Panc1 (cell line): ENCODE data around the gene ZNF570. TPM values are rescaled to one million over a fixed set of nuclear protein-coding genes. Genes with fewer than 3 reads are reported as not detected.

Source experiments
- ATAC-seq: fragments of 200-7000 bp; cut with Tn5 transposase; 2 replicates; pipeline ENCODE4 v1.9.1; 2020; ENCODE audit warnings: mild to moderate bottlenecking, moderate library complexity
- BruUV-seq: library from RNA; stranded (reverse); fragments of 400-500 nt; replicated peaks from 2 replicates; lab custom pipeline; 2021; lab: Mats Ljungman, UMichigan
- CTCF ChIA-PET: fragments of 300-600 bp; sonication (Branson Sonifier 250); formaldehyde crosslinking; loops from one replicate; lab custom pipeline; 2022; ENCODE audit warnings: antibody characterized with exemption; lab: Charles Lee
- POLR2A ChIA-PET: fragments of 300-600 bp; sonication (Branson Sonifier 250); formaldehyde crosslinking; loops from one replicate; lab custom pipeline; 2022; ENCODE audit warnings: antibody characterized with exemption; lab: Charles Lee
- DNase-seq: peaks from one replicate; pipeline ENCODE4 v3.0.0-alpha.2; 2010; ENCODE audit warnings: low read depth, low spot score
- H3K27ac ChIP-seq: 2 replicates; pipeline ENCODE4 v1.5.1; 2011; ENCODE audit warnings: mild to moderate bottlenecking, low read length, inconsistent platforms
- H3K27me3 ChIP-seq: fragments of 200-500 bp; sonication (Bioruptor generic); 2 replicates; pipeline ENCODE4 v1.6.0; 2014; ENCODE audit warnings: low read length, inconsistent platforms; ENCODE audit not compliant: control insufficient read depth, insufficient read depth
- H3K36me3 ChIP-seq: fragments of 200-500 bp; sonication (Bioruptor generic); 2 replicates; pipeline ENCODE4 v1.5.1; 2014; ENCODE audit warnings: inconsistent platforms, mild to moderate bottlenecking, low read length, moderate library complexity; ENCODE audit not compliant: control insufficient read depth, insufficient read depth
- H3K4me1 ChIP-seq: 2 replicates; pipeline ENCODE4 v1.5.1; 2011; ENCODE audit warnings: inconsistent platforms, mild to moderate bottlenecking, low read length, moderate library complexity; ENCODE audit not compliant: control insufficient read depth, insufficient read depth
- H3K4me3 ChIP-seq, 2 experiments: 2 replicates each; pipeline ENCODE4 v1.5.1; 2011 to 2012; ENCODE audit warnings: low read depth in 2 of 2, low read length in 2 of 2, mild to moderate bottlenecking in 2 of 2, inconsistent platforms in 1 of 2, moderate library complexity in 1 of 2
- H3K9me3 ChIP-seq: fragments of 200-500 bp; sonication (Bioruptor generic); 2 replicates; pipeline ENCODE4 v1.5.1; 2014; ENCODE audit warnings: low read depth, mild to moderate bottlenecking, inconsistent platforms, low read length, moderate library complexity; ENCODE audit not compliant: control insufficient read depth, insufficient read depth
- POLR2AphosphoS5 ChIP-seq: IDR thresholded peaks from 2 replicates; pipeline ENCODE4 v1.6.1; 2012; ENCODE audit warnings: mild to moderate bottlenecking, low read depth, low read length, moderate library complexity
- REST ChIP-seq, 2 experiments: IDR thresholded peaks; 2 replicates each; pipeline ENCODE4 v1.6.1; 2011 to 2012; ENCODE audit warnings: low read depth in 2 of 2, control low read depth in 1 of 2, low read length in 1 of 2, mild to moderate bottlenecking in 1 of 2, moderate library complexity in 1 of 2; ENCODE audit not compliant: insufficient read depth in 1 of 2
- SIN3A ChIP-seq: IDR thresholded peaks from 2 replicates; pipeline ENCODE4 v1.6.1; 2012; ENCODE audit warnings: low read depth, mild to moderate bottlenecking, low read length, moderate library complexity, borderline replicate concordance; ENCODE audit not compliant: insufficient read depth
- TCF7L2 ChIP-seq: IDR thresholded peaks from 2 replicates; pipeline ENCODE4 v1.6.1; 2011; ENCODE audit warnings: mild to moderate bottlenecking, low read depth, low read length, inconsistent platforms
- in situ Hi-C: cut with HindIII; loops from 2 replicates; pipeline ENCODE4 v1.10.0; 2016; ENCODE audit warnings: low sequenced_read_pairs, low pct_unique_long_range_greater_than_20kb
- intact Hi-C: fragments of 100-400 bp; cut with micrococcal nuclease; formaldehyde crosslinking; loops from one replicate; pipeline ENCODE4 v1.10.0; 2022; ENCODE audit not compliant: unreplicated experiment
- total RNA-seq: library from RNA; stranded (reverse); gene quantifications from one replicate; pipeline ENCODE4 v1.2.1, GENCODE V29; 2021; ENCODE audit not compliant: unreplicated experiment
- TF ChIP-seq, protein P1 (sequence below): fragments of 450-650 bp; IDR thresholded peaks from 2 replicates; pipeline ENCODE4 v1.5.1; 2017; ENCODE audit warnings: mild to moderate bottlenecking

The ZNF570 gene
- total RNA-seq, 1 experiment from 2014 or later: 10.1 TPM

- TF ChIP-seq TCF7L2: no peak
- TF ChIP-seq, protein P1, sequence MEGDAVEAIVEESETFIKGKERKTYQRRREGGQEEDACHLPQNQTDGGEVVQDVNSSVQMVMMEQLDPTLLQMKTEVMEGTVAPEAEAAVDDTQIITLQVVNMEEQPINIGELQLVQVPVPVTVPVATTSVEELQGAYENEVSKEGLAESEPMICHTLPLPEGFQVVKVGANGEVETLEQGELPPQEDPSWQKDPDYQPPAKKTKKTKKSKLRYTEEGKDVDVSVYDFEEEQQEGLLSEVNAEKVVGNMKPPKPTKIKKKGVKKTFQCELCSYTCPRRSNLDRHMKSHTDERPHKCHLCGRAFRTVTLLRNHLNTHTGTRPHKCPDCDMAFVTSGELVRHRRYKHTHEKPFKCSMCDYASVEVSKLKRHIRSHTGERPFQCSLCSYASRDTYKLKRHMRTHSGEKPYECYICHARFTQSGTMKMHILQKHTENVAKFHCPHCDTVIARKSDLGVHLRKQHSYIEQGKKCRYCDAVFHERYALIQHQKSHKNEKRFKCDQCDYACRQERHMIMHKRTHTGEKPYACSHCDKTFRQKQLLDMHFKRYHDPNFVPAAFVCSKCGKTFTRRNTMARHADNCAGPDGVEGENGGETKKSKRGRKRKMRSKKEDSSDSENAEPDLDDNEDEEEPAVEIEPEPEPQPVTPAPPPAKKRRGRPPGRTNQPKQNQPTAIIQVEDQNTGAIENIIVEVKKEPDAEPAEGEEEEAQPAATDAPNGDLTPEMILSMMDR: no peak
- no peak for TF ChIP-seq SIN3A
- TF ChIP-seq REST (IDR thresholded peaks at IDR 0.05; ENCODE audit: insufficient read depth in 1 of 2, low read depth in 2 of 2, low read length in 1 of 2): no peak
- no peak for TF ChIP-seq POLR2AphosphoS5
- H3K27ac ChIP-seq: peak overlapping the region; percentile 94
- H3K4me1 ChIP-seq: peaks cover 7% of the 10 kb centered on the region; the same call in 1 of the 2 replicates
- CTCF ChIA-PET: no interaction called here
- H3K36me3 ChIP-seq: peaks cover 11% of the 10 kb centered on the region
- ATAC-seq: no peak
- intact Hi-C loops (loop anchor here (5.0 kb wide), 1 partner anchor 185 kb away; no protein-coding TSS in a partner anchor), in situ Hi-C loops (no loop called here)
- BruUV-seq: TSS peak; percentile 68
- POLR2A ChIA-PET: interaction anchor here (0.5 kb wide), 1 partner anchor 37 kb away, joined by 3 read pairs; no protein-coding TSS in a partner anchor
- DNase-seq: no peak
- no peaks in the 10 kb centered on the region for H3K27me3 ChIP-seq
- peak overlapping the region; percentile 85 to 93 for H3K4me3 ChIP-seq
- H3K9me3 ChIP-seq: peaks cover 43% of the 10 kb centered on the region; the same call in 1 of the 2 replicates
Measured at GRCh38 chr19:37467608-37468090, 1.5 kb upstream of the ZNF570 start.

DNA sequence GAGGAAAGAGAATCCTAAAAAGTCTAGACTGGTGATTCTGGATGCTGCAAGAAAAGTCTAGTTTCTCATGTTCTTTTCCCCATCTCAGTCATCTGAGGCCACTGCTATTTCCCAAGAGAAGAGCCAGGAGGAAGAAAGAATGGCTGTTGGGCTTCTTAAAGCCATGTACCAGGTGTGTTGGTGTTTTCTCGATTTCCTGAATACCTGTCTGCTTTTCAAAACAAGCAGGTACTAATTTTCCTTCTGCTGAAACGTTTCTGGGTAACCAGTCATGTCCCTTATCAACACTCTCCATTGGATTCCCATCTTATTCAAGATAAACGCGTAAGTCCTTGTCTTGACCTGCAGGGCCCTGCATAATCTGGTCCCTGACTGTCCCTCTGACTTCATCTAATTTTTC lies 1.1 kb downstream of the ZNF570 start:
- BruUV-seq: TSS peak; percentile 52
- Histone ChIP-seq H3K27ac (peak overlapping the region; percentile 94), H3K27me3 (no peaks in the 10 kb centered on the region), H3K4me3 (peak overlapping the region; percentile 85 to 93), H3K36me3 (no peaks in the 10 kb centered on the region), H3K4me1 (peaks cover 7% of the 10 kb centered on the region; the same call in 1 of the 2 replicates), H3K9me3 (peaks cover 31% of the 10 kb centered on the region; the same call in 1 of the 2 replicates)
- ATAC-seq (no peak), DNase-seq (no peak)
- TF ChIP-seq, protein P1: no peak
- no peak for TF ChIP-seq REST (IDR thresholded peaks at IDR 0.05; ENCODE audit: insufficient read depth in 1 of 2, low read depth in 2 of 2, low read length in 1 of 2)
- no peak for TF ChIP-seq TCF7L2
- TF ChIP-seq POLR2AphosphoS5: no peak
- no peak for TF ChIP-seq SIN3A
- in situ Hi-C loops (no loop called here), intact Hi-C loops (no loop called here)
- ChIA-PET POLR2A (no interaction called here), CTCF (no interaction called here)
